ENCODE measurements around the gene TXLNB.
A peak's percentile ranks its signal among the peaks of the same experiment; 100 is the strongest.
"Not testable (repeated sequence)": the region's sequence is repeated elsewhere in the genome, so short reads cannot be mapped to it uniquely, and the experiment has no call there.

TXLNB gene

DNA sequence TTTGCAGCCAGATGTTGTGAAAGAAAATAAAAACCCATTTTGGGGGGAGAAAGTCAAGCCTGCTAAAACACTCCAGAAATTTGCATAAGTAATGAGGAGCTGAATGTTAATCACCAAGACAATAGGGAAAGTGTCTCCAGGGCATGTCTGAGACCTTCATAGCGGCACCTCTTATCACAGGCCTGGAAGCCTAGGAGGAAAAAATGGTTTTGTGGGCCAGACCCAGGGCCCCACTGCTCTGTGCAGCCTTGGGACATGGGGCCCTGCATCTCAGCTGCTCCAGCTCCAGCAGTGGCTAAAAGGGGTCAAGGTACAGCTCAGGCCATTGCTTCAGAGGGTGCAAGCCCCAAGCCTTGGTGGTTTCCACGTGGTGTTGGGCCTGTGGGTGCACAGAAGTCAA lies 57.6 kb downstream of the TXLNB start:
- not testable (repeated sequence) for H3K36me3 ChIP-seq (ENCODE audit: control insufficient read depth in 2 of 2, insufficient read depth in 2 of 2, low read length in 2 of 2); H3K4me1 ChIP-seq (ENCODE audit: control insufficient read depth, insufficient read depth, low read length); H3K27ac ChIP-seq (ENCODE audit: low read length); H3K27me3 ChIP-seq (ENCODE audit: control insufficient read depth in 1 of 2, insufficient read depth in 2 of 2, low read length in 2 of 2); H3K9ac ChIP-seq (ENCODE audit: low read length in 2 of 2); H3K9me3 ChIP-seq (ENCODE audit: control insufficient read depth in 2 of 2, low read length in 2 of 2); H3K4me3 ChIP-seq (ENCODE audit: low read length in 2 of 2)

DNA sequence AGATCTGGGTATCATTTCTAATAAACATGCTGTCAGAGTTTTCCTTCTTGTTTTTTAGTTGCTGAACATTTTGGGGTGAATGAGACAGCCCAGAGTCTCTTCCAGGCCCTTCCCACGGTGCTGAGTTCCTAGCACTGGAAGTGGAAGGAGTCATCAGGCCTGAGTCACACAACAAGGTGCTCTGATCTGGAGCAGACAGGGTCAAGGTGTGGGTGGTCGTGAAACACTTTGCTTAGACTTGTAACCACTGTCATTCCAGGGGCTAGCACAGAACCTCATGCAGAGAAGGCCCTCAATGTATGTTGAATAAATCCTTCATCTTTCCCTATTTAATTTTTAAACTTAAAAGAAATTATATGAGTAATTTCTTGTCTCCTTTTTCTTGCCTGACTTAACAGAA lies 60.6 kb downstream of the TXLNB start:
- no peak overlapping the region for H3K27ac ChIP-seq (ENCODE audit: low read length)
- H3K9me3 ChIP-seq (ENCODE audit: control insufficient read depth in 2 of 2, low read length in 2 of 2), result no peaks in the 10 kb centered on the region
- H3K27me3 ChIP-seq (ENCODE audit: control insufficient read depth in 1 of 2, insufficient read depth in 2 of 2, low read length in 2 of 2), result no peaks in the 10 kb centered on the region
- no peak overlapping the region for H3K4me3 ChIP-seq (ENCODE audit: low read length in 2 of 2)
- H3K4me1 ChIP-seq (ENCODE audit: control insufficient read depth, insufficient read depth, low read length), result no peaks in the 10 kb centered on the region
- no peaks in the 10 kb centered on the region for H3K36me3 ChIP-seq (ENCODE audit: control insufficient read depth in 2 of 2, insufficient read depth in 2 of 2, low read length in 2 of 2)
- H3K9ac ChIP-seq (ENCODE audit: low read length in 2 of 2), result no peak overlapping the region

DNA sequence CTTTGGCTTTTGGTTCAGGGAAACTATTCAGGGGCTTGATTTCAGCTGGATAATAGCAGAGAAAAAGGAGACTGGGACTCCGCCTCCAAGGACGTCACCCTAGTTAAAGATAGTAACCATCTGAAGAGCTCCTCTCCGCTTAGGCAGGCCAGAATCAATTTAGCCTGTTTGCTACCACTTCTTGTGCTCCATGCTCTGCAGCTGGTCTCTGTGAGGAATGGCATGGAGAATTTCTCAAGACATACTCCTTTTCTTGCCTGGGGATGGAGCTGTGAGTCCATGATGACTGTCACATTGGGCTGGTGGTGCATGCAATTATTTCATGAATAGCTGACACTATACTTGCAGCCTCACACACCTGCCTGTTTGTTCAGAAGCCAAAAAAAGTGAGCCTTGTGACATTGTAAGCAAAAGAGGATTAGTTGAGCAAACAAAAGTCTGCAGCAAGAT lies 61.4 kb downstream of the TXLNB start:
- Histone ChIP-seq H3K9ac (ENCODE audit: low read length in 2 of 2) (no peak overlapping the region), H3K27me3 (ENCODE audit: control insufficient read depth in 1 of 2, insufficient read depth in 2 of 2, low read length in 2 of 2) (no peaks in the 10 kb centered on the region), H3K36me3 (ENCODE audit: control insufficient read depth in 2 of 2, insufficient read depth in 2 of 2, low read length in 2 of 2) (no peaks in the 10 kb centered on the region), H3K27ac (ENCODE audit: low read length) (no peak overlapping the region), H3K4me1 (ENCODE audit: control insufficient read depth, insufficient read depth, low read length) (no peaks in the 10 kb centered on the region), H3K4me3 (ENCODE audit: low read length in 2 of 2) (no peak overlapping the region), H3K9me3 (ENCODE audit: control insufficient read depth in 2 of 2, low read length in 2 of 2) (no peaks in the 10 kb centered on the region)

DNA sequence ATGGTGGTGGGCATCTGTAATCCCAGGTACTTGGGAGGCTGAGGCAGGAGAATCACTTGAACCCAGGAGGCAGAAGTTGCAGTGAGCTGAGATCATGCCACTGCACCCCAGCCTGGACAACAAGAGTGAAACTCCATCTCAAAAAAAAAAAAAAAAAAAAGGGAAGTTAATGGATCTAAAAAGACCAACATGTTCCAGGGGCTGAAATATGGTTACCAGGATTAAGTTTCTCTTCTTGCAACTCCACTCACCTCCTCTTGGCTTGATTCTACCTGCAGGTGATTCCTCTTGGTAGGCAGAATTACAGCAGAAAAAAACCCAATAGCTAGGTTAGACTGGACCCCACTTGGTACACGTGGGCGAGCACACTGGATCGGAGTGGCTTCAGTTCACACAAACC lies 63.4 kb downstream of the TXLNB start:
- H3K4me3 ChIP-seq (ENCODE audit: low read length in 2 of 2); H3K4me1 ChIP-seq (ENCODE audit: control insufficient read depth, insufficient read depth, low read length); H3K9me3 ChIP-seq (ENCODE audit: control insufficient read depth in 2 of 2, low read length in 2 of 2); H3K9ac ChIP-seq (ENCODE audit: low read length in 2 of 2); H3K27me3 ChIP-seq (ENCODE audit: control insufficient read depth in 1 of 2, insufficient read depth in 2 of 2, low read length in 2 of 2); H3K27ac ChIP-seq (ENCODE audit: low read length); H3K36me3 ChIP-seq (ENCODE audit: control insufficient read depth in 2 of 2, insufficient read depth in 2 of 2, low read length in 2 of 2): not testable (repeated sequence)

DNA sequence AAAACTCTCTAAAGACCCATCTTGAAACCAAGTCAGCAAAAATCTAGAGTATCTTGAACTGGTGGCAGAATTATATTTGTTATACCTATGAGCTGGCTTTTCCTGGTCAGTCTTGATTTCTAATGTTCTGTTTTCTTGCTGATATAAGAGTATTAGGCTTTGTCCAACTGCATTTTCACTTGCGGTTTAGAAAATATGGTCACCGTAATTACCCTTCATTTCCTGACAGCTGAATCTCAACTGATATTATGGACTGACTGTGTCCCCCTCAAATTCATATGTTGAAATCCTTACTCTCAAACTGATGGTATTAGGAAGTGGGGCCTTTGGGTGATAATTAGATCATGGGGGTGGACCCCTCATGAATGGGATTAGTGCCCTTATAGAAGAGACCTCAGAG lies 72.1 kb downstream of the TXLNB start:
- H3K27ac ChIP-seq (ENCODE audit: low read length), result peak overlapping the region; percentile 49
- H3K36me3 ChIP-seq (ENCODE audit: control insufficient read depth in 2 of 2, insufficient read depth in 2 of 2, low read length in 2 of 2), result no peaks in the 10 kb centered on the region
- H3K4me3 ChIP-seq (ENCODE audit: low read length in 2 of 2), result peak overlapping the region in 1 of 2 donors; percentile 29
- H3K4me1 ChIP-seq (ENCODE audit: control insufficient read depth, insufficient read depth, low read length), result peaks cover 9% of the 10 kb centered on the region
- H3K27me3 ChIP-seq (ENCODE audit: control insufficient read depth in 1 of 2, insufficient read depth in 2 of 2, low read length in 2 of 2), result no peaks in the 10 kb centered on the region
- H3K9ac ChIP-seq (ENCODE audit: low read length in 2 of 2), result peak overlapping the region in 1 of 2 donors; percentile 29
- H3K9me3 ChIP-seq (ENCODE audit: control insufficient read depth in 2 of 2, low read length in 2 of 2), result no peaks in the 10 kb centered on the region

DNA sequence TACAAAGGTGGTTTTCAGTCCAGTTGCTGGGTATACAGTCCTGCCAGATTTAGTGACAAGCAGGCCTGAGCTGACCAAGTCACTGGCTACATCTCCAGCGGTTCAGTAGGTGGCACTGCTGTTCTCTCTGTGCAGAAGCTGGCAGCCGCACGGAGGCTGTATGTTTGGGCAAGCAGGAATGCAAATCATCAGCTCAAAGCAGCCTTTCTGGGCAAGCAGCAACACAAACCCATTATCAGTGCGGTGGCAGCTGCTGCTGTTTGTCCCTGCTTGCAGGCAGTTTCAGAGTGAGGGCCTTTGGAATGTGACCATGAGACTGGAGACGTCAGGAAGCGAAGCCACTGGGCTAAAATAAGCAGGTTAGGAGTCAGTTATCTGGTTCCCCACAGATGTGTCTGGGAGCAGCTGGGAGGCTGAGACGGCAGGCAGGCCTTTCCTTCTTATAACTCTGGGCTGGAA lies 72.5 kb downstream of the TXLNB start:
- Histone ChIP-seq H3K36me3 (ENCODE audit: control insufficient read depth in 2 of 2, insufficient read depth in 2 of 2, low read length in 2 of 2) (no peaks in the 10 kb centered on the region), H3K9ac (ENCODE audit: low read length in 2 of 2) (peak overlapping the region in 1 of 2 donors; percentile 29), H3K27ac (ENCODE audit: low read length) (peak overlapping the region; percentile 49), H3K4me3 (ENCODE audit: low read length in 2 of 2) (peak overlapping the region; percentile 29 to 57), H3K27me3 (ENCODE audit: control insufficient read depth in 1 of 2, insufficient read depth in 2 of 2, low read length in 2 of 2) (no peaks in the 10 kb centered on the region), H3K4me1 (ENCODE audit: control insufficient read depth, insufficient read depth, low read length) (peaks cover 9% of the 10 kb centered on the region), H3K9me3 (ENCODE audit: control insufficient read depth in 2 of 2, low read length in 2 of 2) (no peaks in the 10 kb centered on the region)

DNA sequence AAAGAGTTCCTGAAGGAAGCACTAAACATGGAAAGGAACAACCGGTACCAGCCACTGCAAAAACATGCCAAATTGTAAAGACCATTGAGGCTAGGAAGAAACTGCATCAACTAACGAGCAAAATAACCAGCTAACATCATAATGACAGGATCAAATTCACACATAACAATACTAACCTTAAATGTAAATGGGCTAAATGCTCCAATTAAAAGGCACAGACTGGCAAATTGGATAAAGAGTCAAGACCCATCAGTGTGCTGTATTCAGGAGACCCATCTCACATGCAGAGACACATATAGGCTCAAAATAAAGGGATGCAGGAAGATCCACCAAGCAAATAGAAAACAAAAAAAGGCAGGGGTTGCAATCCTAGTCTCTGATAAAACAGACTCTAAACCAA lies 79.3 kb downstream of the TXLNB start:
- H3K9ac ChIP-seq (ENCODE audit: low read length in 2 of 2); H3K36me3 ChIP-seq (ENCODE audit: control insufficient read depth in 2 of 2, insufficient read depth in 2 of 2, low read length in 2 of 2); H3K4me3 ChIP-seq (ENCODE audit: low read length in 2 of 2); H3K9me3 ChIP-seq (ENCODE audit: control insufficient read depth in 2 of 2, low read length in 2 of 2); H3K27ac ChIP-seq (ENCODE audit: low read length); H3K27me3 ChIP-seq (ENCODE audit: control insufficient read depth in 1 of 2, insufficient read depth in 2 of 2, low read length in 2 of 2); H3K4me1 ChIP-seq (ENCODE audit: control insufficient read depth, insufficient read depth, low read length): not testable (repeated sequence)

DNA sequence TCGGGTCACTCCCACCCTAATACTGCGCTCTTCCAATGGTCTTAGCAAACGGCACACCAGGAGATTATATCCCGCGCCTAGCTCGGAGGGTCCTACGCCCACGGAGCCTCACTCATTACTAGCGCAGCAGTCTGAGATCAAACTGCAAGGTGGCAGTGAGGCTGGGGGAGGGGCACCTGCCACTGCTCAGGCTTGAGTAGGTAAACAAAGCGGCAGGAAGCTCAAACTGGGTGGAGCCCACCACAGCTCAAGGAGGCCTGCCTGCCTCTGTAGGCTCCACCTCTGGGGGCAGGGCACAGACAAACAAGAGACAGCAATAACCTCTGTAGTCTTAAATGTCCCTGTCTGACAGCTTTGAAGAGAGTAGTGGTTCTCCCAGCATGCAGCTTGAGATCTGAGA lies 81.0 kb downstream of the TXLNB start:
- H3K9ac ChIP-seq (ENCODE audit: low read length in 2 of 2); H3K27ac ChIP-seq (ENCODE audit: low read length); H3K27me3 ChIP-seq (ENCODE audit: control insufficient read depth in 1 of 2, insufficient read depth in 2 of 2, low read length in 2 of 2); H3K4me1 ChIP-seq (ENCODE audit: control insufficient read depth, insufficient read depth, low read length); H3K9me3 ChIP-seq (ENCODE audit: control insufficient read depth in 2 of 2, low read length in 2 of 2); H3K36me3 ChIP-seq (ENCODE audit: control insufficient read depth in 2 of 2, insufficient read depth in 2 of 2, low read length in 2 of 2); H3K4me3 ChIP-seq (ENCODE audit: low read length in 2 of 2): not testable (repeated sequence)

DNA sequence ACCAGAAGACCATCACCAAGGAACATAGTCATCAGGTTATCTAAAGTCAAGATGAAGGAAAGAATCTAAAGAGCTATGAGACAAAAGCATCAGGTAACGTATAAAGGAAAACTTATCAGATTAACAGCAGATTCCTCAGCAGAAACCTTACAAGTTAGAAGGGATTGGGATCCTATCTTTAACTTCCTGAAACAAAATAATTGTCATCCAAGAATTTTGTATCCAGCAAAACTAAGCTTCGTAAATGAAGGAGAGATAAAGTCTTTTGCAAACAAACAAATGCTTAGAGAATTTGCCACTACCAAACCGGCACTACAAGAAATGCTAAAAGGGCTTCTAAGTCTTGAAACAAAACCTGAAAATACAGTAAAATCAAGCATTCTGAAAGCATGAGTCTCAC lies 86.0 kb downstream of the TXLNB start:
- Histone ChIP-seq H3K9me3 (ENCODE audit: control insufficient read depth in 2 of 2, low read length in 2 of 2) (peaks cover 0 to 2% of the 10 kb centered on the region in 2 donors), H3K27me3 (ENCODE audit: control insufficient read depth in 1 of 2, insufficient read depth in 2 of 2, low read length in 2 of 2) (no peaks in the 10 kb centered on the region), H3K27ac (ENCODE audit: low read length) (no peak overlapping the region), H3K4me1 (ENCODE audit: control insufficient read depth, insufficient read depth, low read length) (no peaks in the 10 kb centered on the region), H3K36me3 (ENCODE audit: control insufficient read depth in 2 of 2, insufficient read depth in 2 of 2, low read length in 2 of 2) (no peaks in the 10 kb centered on the region), H3K4me3 (ENCODE audit: low read length in 2 of 2) (no peak overlapping the region), H3K9ac (ENCODE audit: low read length in 2 of 2) (no peak overlapping the region)

DNA sequence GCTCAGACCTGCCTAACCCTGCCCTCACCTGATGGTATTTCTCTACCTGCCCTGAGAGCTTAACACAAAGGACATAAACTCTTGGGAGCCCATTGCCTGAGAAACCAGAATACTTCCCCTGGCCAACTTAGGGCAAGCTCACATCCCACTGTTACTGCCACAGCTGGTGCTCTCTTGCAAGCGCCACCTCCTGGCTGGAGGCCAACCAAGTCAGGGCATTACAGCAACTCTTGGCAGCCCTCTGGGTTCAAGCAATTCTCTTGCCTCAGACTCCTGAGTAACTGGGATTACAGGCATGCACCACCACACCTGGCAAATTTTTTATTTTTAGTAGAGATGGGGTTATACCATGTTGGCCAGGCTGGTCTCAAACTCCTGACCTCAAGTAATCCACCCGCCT lies 86.8 kb downstream of the TXLNB start:
- H3K4me3 ChIP-seq (ENCODE audit: low read length in 2 of 2), result no peak overlapping the region
- no peak overlapping the region for H3K9ac ChIP-seq (ENCODE audit: low read length in 2 of 2)
- H3K9me3 ChIP-seq (ENCODE audit: control insufficient read depth in 2 of 2, low read length in 2 of 2), result peaks cover 0 to 1% of the 10 kb centered on the region in 2 donors
- H3K27me3 ChIP-seq (ENCODE audit: control insufficient read depth in 1 of 2, insufficient read depth in 2 of 2, low read length in 2 of 2), result no peaks in the 10 kb centered on the region
- no peak overlapping the region for H3K27ac ChIP-seq (ENCODE audit: low read length)
- no peaks in the 10 kb centered on the region for H3K4me1 ChIP-seq (ENCODE audit: control insufficient read depth, insufficient read depth, low read length)
- no peaks in the 10 kb centered on the region for H3K36me3 ChIP-seq (ENCODE audit: control insufficient read depth in 2 of 2, insufficient read depth in 2 of 2, low read length in 2 of 2)

DNA sequence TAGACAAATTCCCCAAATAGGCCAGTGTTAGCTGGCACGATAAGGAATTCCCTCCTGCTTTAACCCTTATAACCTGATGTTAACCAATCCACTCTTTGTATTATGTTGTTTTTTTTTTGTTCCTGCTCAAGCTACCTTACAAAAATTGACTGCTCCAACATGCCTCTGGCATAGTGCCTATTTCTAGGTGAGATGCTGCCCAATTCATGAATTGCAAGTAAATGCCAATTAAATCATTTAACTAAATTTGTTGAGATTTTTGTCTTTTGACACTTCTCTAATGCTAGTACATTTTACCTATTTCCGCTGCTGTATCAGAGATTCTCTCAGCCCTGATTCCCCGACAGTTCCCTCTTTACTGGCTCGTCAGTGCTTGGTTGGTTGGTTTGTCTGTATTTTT lies 90.4 kb downstream of the TXLNB start:
- no peaks in the 10 kb centered on the region for H3K9me3 ChIP-seq (ENCODE audit: control insufficient read depth in 2 of 2, low read length in 2 of 2)
- no peaks in the 10 kb centered on the region for H3K27me3 ChIP-seq (ENCODE audit: control insufficient read depth in 1 of 2, insufficient read depth in 2 of 2, low read length in 2 of 2)
- no peak overlapping the region for H3K9ac ChIP-seq (ENCODE audit: low read length in 2 of 2)
- H3K36me3 ChIP-seq (ENCODE audit: control insufficient read depth in 2 of 2, insufficient read depth in 2 of 2, low read length in 2 of 2), result no peaks in the 10 kb centered on the region
- no peak overlapping the region for H3K27ac ChIP-seq (ENCODE audit: low read length)
- no peaks in the 10 kb centered on the region for H3K4me1 ChIP-seq (ENCODE audit: control insufficient read depth, insufficient read depth, low read length)
- no peak overlapping the region for H3K4me3 ChIP-seq (ENCODE audit: low read length in 2 of 2)
